GM19238 (cell line): Measurements from ENCODE around the gene DUOX1.

Experiments used
- DNase-seq: peaks from one replicate; pipeline ENCODE4 v3.0.0; 2011; ENCODE audit warnings: low spot score; ENCODE audit not compliant: insufficient read length

Gene DUOX1

GRCh38 chr15:45168286-45168685 is 38.5 kb downstream of the DUOX1 start:
- no peak for DNase-seq

- no peak for DNase-seq
These were observed 39.2 kb downstream of the DUOX1 start for GRCh38 chr15:45168751-45169551.

- DNase-seq: no peak
These were observed 40.0 kb downstream of the DUOX1 start for GRCh38 chr15:45169608-45170480.

- no peak for DNase-seq
These were observed 42.1 kb downstream of the DUOX1 start for GRCh38 chr15:45171912-45172311.

GRCh38 chr15:45174069-45174468 is 44.3 kb downstream of the DUOX1 start:
- no peak for DNase-seq

- no peak for DNase-seq
These were observed 44.8 kb downstream of the DUOX1 start for GRCh38 chr15:45174577-45174976.

GRCh38 chr15:45177285-45177684 is 47.5 kb downstream of the DUOX1 start:
- no peak for DNase-seq

GRCh38 chr15:45179221-45179985 is 49.6 kb downstream of the DUOX1 start:
- no peak for DNase-seq

- DNase-seq: no peak
These were observed 50.4 kb downstream of the DUOX1 start for GRCh38 chr15:45180201-45180600.

GRCh38 chr15:45180648-45181436 is 51.0 kb downstream of the DUOX1 start:
- no peak for DNase-seq

- DNase-seq: no peak
These were observed 51.9 kb downstream of the DUOX1 start for GRCh38 chr15:45181491-45182285.

GRCh38 chr15:45182996-45183395 is 53.2 kb downstream of the DUOX1 start:
- no peak for DNase-seq

- no peak for DNase-seq
These were observed 53.7 kb downstream of the DUOX1 start for GRCh38 chr15:45183511-45183910.

GRCh38 chr15:45184562-45185041 is 54.8 kb downstream of the DUOX1 start:
- DNase-seq: no peak

GRCh38 chr15:45185069-45185779 is 55.4 kb downstream of the DUOX1 start:
- no peak for DNase-seq

GRCh38 chr15:45185903-45186770 is 56.3 kb downstream of the DUOX1 start:
- no peak for DNase-seq

GRCh38 chr15:45186771-45187577 is 57.2 kb downstream of the DUOX1 start:
- DNase-seq: no peak

GRCh38 chr15:45187578-45187893 is 57.7 kb downstream of the DUOX1 start:
- DNase-seq: no peak
